Measurements from ENCODE around the gene LIMS2. TPM values are rescaled to one million over a fixed set of nuclear protein-coding genes. Genes with fewer than 3 reads are reported as not detected.

LIMS2 gene
- polyA plus RNA-seq, 1 donor (not counting 4 experiments of a cell fraction or from before 2014, with no cell fraction given) = not detected

DNA sequence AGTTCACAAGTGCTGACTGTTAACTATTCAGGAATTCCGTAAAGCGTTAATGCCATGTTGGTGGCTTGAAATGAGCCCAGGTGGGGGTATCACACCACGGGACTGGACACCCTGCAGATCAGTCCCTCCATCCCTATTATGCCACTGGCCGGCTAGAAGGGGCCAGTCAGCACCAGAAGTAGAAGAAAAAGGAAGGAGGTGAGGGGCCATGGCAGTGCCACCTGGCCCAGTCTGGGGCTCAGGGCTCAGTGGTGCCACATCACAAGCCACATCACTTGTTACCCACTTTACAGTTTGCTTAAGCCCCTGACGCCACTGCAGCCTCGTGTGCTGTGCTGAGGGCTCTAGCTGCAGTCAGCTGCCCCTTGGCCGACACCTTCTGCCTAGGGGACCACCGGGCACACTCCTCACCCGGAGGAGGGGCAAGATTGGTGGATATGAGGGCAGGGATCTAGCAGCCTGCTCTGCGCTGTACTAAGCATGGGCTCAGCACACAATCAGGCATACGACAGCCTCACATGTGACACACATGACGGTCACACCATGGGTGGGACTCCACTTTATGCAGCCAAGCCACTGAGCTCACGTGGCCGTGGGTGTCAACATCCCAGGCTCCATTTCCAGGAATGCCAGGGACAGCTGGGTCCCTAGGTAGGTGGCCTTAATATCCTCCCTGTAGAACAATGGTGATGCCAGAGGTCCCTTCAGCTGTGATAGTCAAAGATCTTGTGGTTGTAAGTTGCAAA lies 3.6 kb downstream of the LIMS2 start:
- no peaks in the 10 kb centered on the region for H4K20me1 ChIP-seq (ENCODE audit: control insufficient read depth, extremely low read depth, insufficient read depth, low read length)
- no peaks in the 10 kb centered on the region for H3K79me2 ChIP-seq (ENCODE audit: control insufficient read depth, insufficient read depth, low read length)
- H3K27ac ChIP-seq (ENCODE audit: control insufficient read depth, insufficient read depth, low read length) = no peak overlapping the region
- peaks cover 5% of the 10 kb centered on the region for H3K4me1 ChIP-seq (ENCODE audit: control insufficient read depth, extremely low read depth, insufficient read depth, low read length)
- H3K36me3 ChIP-seq (ENCODE audit: control insufficient read depth in 2 of 2, extremely low read depth in 1 of 2, insufficient read depth in 2 of 2, low read length in 2 of 2) = no peaks in the 10 kb centered on the region
- peaks cover 47% of the 10 kb centered on the region for H3K27me3 ChIP-seq (ENCODE audit: control insufficient read depth, extremely low read depth, insufficient read depth, low read length)
- FAIRE-seq = no peak
- no peak overlapping the region for H3K4me3 ChIP-seq (ENCODE audit: control insufficient read depth in 2 of 3, extremely low read depth in 1 of 3, insufficient read depth in 2 of 3, low read depth in 1 of 3, low read length in 3 of 3)
- no peaks in the 10 kb centered on the region for H3K9me1 ChIP-seq (ENCODE audit: control insufficient read depth, extremely low read depth, insufficient read depth, low read length)
- dilution Hi-C loops (cut with MboI; ENCODE audit: extremely low pct_ligation_motif_present, low sequenced_read_pairs) = no loop called here
- H3K9me3 ChIP-seq (ENCODE audit: control insufficient read depth, low read depth, low read length) = no peaks in the 10 kb centered on the region
- no peak overlapping the region for H3K4me2 ChIP-seq (ENCODE audit: control insufficient read depth, extremely low read depth, insufficient read depth, low read depth, low read length)
- TF ChIP-seq, protein P1, sequence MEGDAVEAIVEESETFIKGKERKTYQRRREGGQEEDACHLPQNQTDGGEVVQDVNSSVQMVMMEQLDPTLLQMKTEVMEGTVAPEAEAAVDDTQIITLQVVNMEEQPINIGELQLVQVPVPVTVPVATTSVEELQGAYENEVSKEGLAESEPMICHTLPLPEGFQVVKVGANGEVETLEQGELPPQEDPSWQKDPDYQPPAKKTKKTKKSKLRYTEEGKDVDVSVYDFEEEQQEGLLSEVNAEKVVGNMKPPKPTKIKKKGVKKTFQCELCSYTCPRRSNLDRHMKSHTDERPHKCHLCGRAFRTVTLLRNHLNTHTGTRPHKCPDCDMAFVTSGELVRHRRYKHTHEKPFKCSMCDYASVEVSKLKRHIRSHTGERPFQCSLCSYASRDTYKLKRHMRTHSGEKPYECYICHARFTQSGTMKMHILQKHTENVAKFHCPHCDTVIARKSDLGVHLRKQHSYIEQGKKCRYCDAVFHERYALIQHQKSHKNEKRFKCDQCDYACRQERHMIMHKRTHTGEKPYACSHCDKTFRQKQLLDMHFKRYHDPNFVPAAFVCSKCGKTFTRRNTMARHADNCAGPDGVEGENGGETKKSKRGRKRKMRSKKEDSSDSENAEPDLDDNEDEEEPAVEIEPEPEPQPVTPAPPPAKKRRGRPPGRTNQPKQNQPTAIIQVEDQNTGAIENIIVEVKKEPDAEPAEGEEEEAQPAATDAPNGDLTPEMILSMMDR (optimal IDR thresholded peaks at IDR 0.05 in 1 of 3, IDR thresholded peaks at IDR 0.05 in 1 of 3, conservative IDR thresholded peaks at IDR 0.05 in 1 of 3; ENCODE audit: extremely low read depth in 1 of 3, insufficient read depth in 2 of 3, low read length in 3 of 3) = no peak
- no peak for TF ChIP-seq EZH2 (IDR thresholded peaks at IDR 0.05; ENCODE audit: low read length)
- DNase-seq (ENCODE audit: low read depth, low spot score) = no peak
- H3K9ac ChIP-seq (ENCODE audit: control insufficient read depth, extremely low read depth, insufficient read depth, low read length) = no peak overlapping the region
- no peak overlapping the region for H2AFZ ChIP-seq (ENCODE audit: control insufficient read depth, low read length)

DNA sequence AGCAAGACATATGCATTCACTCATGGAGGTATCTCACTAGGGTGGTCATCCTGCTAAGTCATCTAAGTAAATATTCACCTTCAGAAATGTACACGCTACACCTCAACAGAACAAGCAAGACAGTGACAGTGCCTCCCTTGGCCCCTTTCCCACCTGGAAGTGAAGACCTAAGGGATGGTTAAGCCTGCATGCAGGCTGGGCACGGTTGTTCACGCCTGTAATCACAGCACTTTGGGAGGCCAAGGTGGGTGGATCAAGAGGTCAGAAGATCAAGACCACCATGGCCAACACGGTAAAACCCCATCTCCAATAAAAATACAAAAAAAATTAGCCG lies 4.4 kb downstream of the LIMS2 start:
- dilution Hi-C loops (cut with MboI; ENCODE audit: extremely low pct_ligation_motif_present, low sequenced_read_pairs) = no loop called here
- Histone ChIP-seq H3K9me3 (ENCODE audit: control insufficient read depth, low read depth, low read length) (no peaks in the 10 kb centered on the region), H3K36me3 (ENCODE audit: control insufficient read depth in 2 of 2, extremely low read depth in 1 of 2, insufficient read depth in 2 of 2, low read length in 2 of 2) (no peaks in the 10 kb centered on the region), H3K4me2 (ENCODE audit: control insufficient read depth, extremely low read depth, insufficient read depth, low read depth, low read length) (no peak overlapping the region), H3K9me1 (ENCODE audit: control insufficient read depth, extremely low read depth, insufficient read depth, low read length) (no peaks in the 10 kb centered on the region), H3K27ac (ENCODE audit: control insufficient read depth, insufficient read depth, low read length) (no peak overlapping the region), H3K9ac (ENCODE audit: control insufficient read depth, extremely low read depth, insufficient read depth, low read length) (no peak overlapping the region), H3K79me2 (ENCODE audit: control insufficient read depth, insufficient read depth, low read length) (no peaks in the 10 kb centered on the region), H3K27me3 (ENCODE audit: control insufficient read depth, extremely low read depth, insufficient read depth, low read length) (peaks cover 47% of the 10 kb centered on the region), H3K4me3 (ENCODE audit: control insufficient read depth in 2 of 3, extremely low read depth in 1 of 3, insufficient read depth in 2 of 3, low read depth in 1 of 3, low read length in 3 of 3) (no peak overlapping the region), H2AFZ (ENCODE audit: control insufficient read depth, low read length) (no peak overlapping the region), H4K20me1 (ENCODE audit: control insufficient read depth, extremely low read depth, insufficient read depth, low read length) (no peaks in the 10 kb centered on the region), H3K4me1 (ENCODE audit: control insufficient read depth, extremely low read depth, insufficient read depth, low read length) (peaks cover 5% of the 10 kb centered on the region)
- DNase-seq (ENCODE audit: low read depth, low spot score) = no peak
- TF ChIP-seq EZH2 (IDR thresholded peaks at IDR 0.05; ENCODE audit: low read length) = no peak
- TF ChIP-seq, protein P1 (optimal IDR thresholded peaks at IDR 0.05 in 1 of 3, IDR thresholded peaks at IDR 0.05 in 1 of 3, conservative IDR thresholded peaks at IDR 0.05 in 1 of 3; ENCODE audit: extremely low read depth in 1 of 3, insufficient read depth in 2 of 3, low read length in 3 of 3) = no peak
- FAIRE-seq = no peak
